ENCODE data around the gene GUCY1A1. TPM values are rescaled to one million over a fixed set of nuclear protein-coding genes. Genes with fewer than 3 reads are reported as not detected.
A peak's percentile ranks its signal among the peaks of the same experiment; 100 is the strongest.

The GUCY1A1 gene
- total RNA-seq: under 1 TPM; 0.33 to 0.45 (median 0.44) TPM
- total RNA-seq (2013): 0.24 TPM
- 0.09 to 3.1 (median 0.93) reads per million in 29 experiments for total RNA-seq

DNA sequence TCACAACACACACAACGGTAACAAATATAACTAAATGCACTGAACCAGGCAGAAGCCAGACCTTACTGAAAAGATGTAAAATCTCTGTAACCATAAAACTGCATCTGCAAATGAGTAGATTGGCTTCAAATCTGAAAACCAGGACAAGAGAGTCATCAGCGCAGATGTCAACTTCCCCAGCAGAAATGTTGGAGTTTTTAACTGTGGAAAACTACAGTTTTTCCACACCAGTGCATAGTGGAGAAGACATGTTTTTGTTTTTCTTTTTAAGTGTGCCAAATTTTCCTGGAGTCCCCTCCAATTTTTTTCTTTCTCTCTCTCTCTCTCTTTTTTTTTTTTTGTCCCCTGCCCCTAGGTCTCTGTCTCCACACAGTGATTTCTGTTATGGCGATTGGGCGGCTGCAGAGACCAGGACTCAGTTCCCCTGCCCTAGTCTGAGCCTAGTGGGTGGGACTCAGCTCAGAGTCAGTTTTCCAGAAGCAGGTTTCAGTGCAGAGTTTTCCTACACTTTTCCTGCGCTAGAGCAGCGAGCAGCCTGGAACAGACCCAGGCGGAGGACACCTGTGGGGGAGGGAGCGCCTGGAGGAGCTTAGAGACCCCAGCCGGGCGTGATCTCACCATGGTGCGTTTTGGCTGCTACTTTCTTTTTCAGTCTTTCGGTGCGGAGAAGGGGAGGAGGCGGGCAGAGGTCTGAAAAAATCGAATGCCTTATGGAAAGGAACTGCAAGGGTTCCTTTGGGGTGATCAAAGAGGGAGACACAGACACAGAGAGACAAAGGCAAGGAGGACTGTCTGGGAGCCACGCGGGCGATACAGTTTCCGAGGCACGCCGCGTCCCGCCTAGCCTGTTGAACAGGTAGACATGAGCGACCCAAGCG lies at the start of gene GUCY1A1:
Gene GUCY1A1, plus strand, starts transcription at position 505 of the 878 bp plus-strand sequence. CDS start 30,020 bp downstream, outside the sequence.
- ATAC-seq (replicated peaks in 1 of 4) (peak in 1 of 4 experiments; percentile 22), DNase-seq (peak in 1 of 35 experiments; percentile 1)
- H3K9me3 Mint-ChIP-seq: peaks cover 0 to 3% (median 0%) of the 10 kb centered on the region in 3 donors
- 3% methylated on average over 19 of the region's 25 CpGs for WGBS (ENCODE audit: insufficient coverage)
- H3K27ac Mint-ChIP-seq: peak within 1 kb of the TSS in 1 of 2 donors; percentile 25
- peaks cover 38 to 66% of the 10 kb centered on the region in 2 donors for H3K27me3 Mint-ChIP-seq
- H3K27me3 ChIP-seq (replicated peaks in 1 of 2; ENCODE audit: control insufficient read depth in 2 of 2, extremely low read depth in 1 of 2, insufficient read depth in 2 of 2, low read length in 1 of 2): peaks cover 0 to 15% of the 10 kb centered on the region in 2 experiments
- H3K36me3 Mint-ChIP-seq: no peaks in the 10 kb centered on the region
- no peaks in the 10 kb centered on the region for H3K9me3 ChIP-seq
- H3K4me3 Mint-ChIP-seq: peak within 1 kb of the TSS; percentile 70 to 80 (median 74)
- H3K4me1 ChIP-seq (ENCODE audit: control insufficient read depth in 1 of 2, extremely low read depth in 1 of 2, insufficient read depth in 2 of 2, low read length in 2 of 2): peaks cover 3 to 14% of the 10 kb centered on the region in 2 experiments
- no peaks in the 10 kb centered on the region for H3K36me3 ChIP-seq (ENCODE audit: control insufficient read depth in 2 of 2, extremely low read depth in 1 of 2, insufficient read depth in 1 of 2, low read length in 1 of 2)
- ChIA-PET CTCF (no interaction called here), POLR2A (no interaction called here)
- peak within 1 kb of the TSS; percentile 14 to 66 for H3K4me3 ChIP-seq (ENCODE audit: control insufficient read depth in 1 of 2, extremely low read depth in 1 of 2, low read length in 1 of 2)
- no peak within 1 kb of the TSS for H3K27ac ChIP-seq (ENCODE audit: low read length)
- peaks cover 16 to 21% (median 20%) of the 10 kb centered on the region in 3 donors for H3K4me1 Mint-ChIP-seq

DNA sequence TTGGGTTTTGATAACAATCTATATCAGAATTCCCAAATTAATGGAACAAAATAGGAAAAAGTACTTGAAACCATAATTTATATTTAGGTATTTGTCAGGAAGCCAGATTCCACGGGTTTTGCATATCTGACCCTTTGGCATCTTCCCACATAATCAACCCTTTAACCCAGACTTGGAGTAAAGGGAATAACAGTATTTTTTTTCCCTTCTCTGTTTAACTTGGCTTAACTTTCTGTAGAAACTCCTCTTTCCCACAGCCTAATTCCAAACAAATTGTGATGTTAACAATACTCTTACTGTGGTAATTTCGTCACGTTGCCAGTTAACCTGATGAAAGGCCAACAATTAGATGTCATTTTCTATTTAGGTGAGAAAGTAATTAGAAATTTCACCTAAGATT lies 49.4 kb upstream of the GUCY1A1 start:
- DNase-seq (no peak), ATAC-seq (replicated peaks in 1 of 4) (no peak)
- no peaks in the 10 kb centered on the region for H3K36me3 ChIP-seq (ENCODE audit: control insufficient read depth in 2 of 2, extremely low read depth in 1 of 2, insufficient read depth in 1 of 2, low read length in 1 of 2)
- H3K4me3 Mint-ChIP-seq: no peak overlapping the region
- H3K27ac ChIP-seq (ENCODE audit: low read length): no peak overlapping the region
- CTCF ChIA-PET: no interaction called here
- no peak overlapping the region for H3K4me3 ChIP-seq (ENCODE audit: control insufficient read depth in 1 of 2, extremely low read depth in 1 of 2, low read length in 1 of 2)
- no peaks in the 10 kb centered on the region for H3K9me3 ChIP-seq
- H3K27ac Mint-ChIP-seq: no peak overlapping the region
- no peaks in the 10 kb centered on the region for H3K4me1 ChIP-seq (ENCODE audit: control insufficient read depth in 1 of 2, extremely low read depth in 1 of 2, insufficient read depth in 2 of 2, low read length in 2 of 2)
- H3K27me3 ChIP-seq (replicated peaks in 1 of 2; ENCODE audit: control insufficient read depth in 2 of 2, extremely low read depth in 1 of 2, insufficient read depth in 2 of 2, low read length in 1 of 2): no peaks in the 10 kb centered on the region
- H3K36me3 Mint-ChIP-seq: no peaks in the 10 kb centered on the region
- POLR2A ChIA-PET: no interaction called here
- H3K9me3 Mint-ChIP-seq: no peaks in the 10 kb centered on the region
- peaks cover 0 to 7% (median 3%) of the 10 kb centered on the region in 3 donors for H3K4me1 Mint-ChIP-seq
- no CpG with 5 or more reads among the region's 3 CpGs for WGBS (ENCODE audit: insufficient coverage)
- peaks cover 0 to 3% of the 10 kb centered on the region in 2 donors for H3K27me3 Mint-ChIP-seq

DNA sequence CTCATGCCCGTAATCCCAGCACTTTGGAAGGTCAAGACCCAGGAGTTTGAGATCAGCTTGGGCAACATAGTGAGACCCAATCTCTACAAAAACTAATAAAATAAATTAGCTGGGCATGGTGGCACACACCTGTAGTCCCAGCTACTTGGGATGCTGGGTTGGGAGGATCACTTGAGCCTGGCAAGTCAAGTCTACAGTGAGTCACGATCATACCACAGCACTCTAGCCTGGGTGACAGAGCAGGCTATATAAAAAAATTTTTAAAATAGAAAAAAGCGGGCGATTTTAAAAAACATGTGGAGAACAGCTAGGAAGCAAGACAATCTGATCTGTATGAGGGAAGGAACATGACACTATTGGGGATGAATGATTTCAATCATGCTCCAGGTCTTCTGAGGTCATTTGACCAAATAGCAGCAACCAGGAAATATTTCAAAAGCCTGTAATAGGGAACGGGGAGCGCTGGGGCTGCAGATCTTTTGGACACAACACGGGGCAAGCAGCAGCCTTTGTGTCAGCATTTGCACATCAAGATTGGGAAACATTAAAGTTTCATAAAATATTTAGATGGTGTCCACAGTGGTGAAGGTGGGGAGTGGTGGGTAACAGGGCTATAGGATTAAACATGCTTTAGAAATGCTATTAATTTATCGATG lies 48.3 kb upstream of the GUCY1A1 start:
- ChIA-PET POLR2A (no interaction called here), CTCF (no interaction called here)
- H3K27ac Mint-ChIP-seq: no peak overlapping the region
- H3K9me3 ChIP-seq: no peaks in the 10 kb centered on the region
- H3K27me3 Mint-ChIP-seq: no peaks in the 10 kb centered on the region
- no peaks in the 10 kb centered on the region for H3K4me1 ChIP-seq (ENCODE audit: control insufficient read depth in 1 of 2, extremely low read depth in 1 of 2, insufficient read depth in 2 of 2, low read length in 2 of 2)
- no peaks in the 10 kb centered on the region for H3K36me3 Mint-ChIP-seq
- 96% methylated on average over 3 of the region's 8 CpGs for WGBS (ENCODE audit: insufficient coverage)
- H3K4me3 ChIP-seq (ENCODE audit: control insufficient read depth in 1 of 2, extremely low read depth in 1 of 2, low read length in 1 of 2): no peak overlapping the region
- H3K4me1 Mint-ChIP-seq: peaks cover 0 to 7% (median 3%) of the 10 kb centered on the region in 3 donors
- ATAC-seq (replicated peaks in 1 of 4) (no peak), DNase-seq (no peak)
- H3K36me3 ChIP-seq (ENCODE audit: control insufficient read depth in 2 of 2, extremely low read depth in 1 of 2, insufficient read depth in 1 of 2, low read length in 1 of 2): no peaks in the 10 kb centered on the region
- H3K4me3 Mint-ChIP-seq: no peak overlapping the region
- no peaks in the 10 kb centered on the region for H3K27me3 ChIP-seq (replicated peaks in 1 of 2; ENCODE audit: control insufficient read depth in 2 of 2, extremely low read depth in 1 of 2, insufficient read depth in 2 of 2, low read length in 1 of 2)
- no peak overlapping the region for H3K27ac ChIP-seq (ENCODE audit: low read length)
- no peaks in the 10 kb centered on the region for H3K9me3 Mint-ChIP-seq

DNA sequence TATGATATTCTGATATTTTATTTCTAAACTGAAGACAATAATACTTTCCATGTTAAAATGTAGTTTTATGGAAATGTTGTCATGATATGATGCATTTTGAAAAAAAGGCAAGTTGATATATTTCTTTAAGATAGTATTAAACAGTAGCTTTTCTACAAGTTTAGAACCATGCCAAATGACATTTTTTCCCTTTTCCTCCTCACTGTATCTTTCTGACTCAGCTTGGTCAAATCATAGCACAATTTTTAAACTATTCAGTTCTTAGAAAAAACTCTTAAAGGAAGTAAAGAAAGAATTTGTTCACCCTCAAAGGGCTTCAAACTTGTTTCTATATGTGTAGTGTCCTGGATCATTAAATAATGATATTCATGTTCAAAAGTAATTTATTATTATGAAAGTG lies 46.0 kb upstream of the GUCY1A1 start:
- H3K27ac Mint-ChIP-seq: no peak overlapping the region
- no peak for DNase-seq
- ChIA-PET POLR2A (no interaction called here), CTCF (no interaction called here)
- Histone ChIP-seq H3K4me3 (ENCODE audit: control insufficient read depth in 1 of 2, extremely low read depth in 1 of 2, low read length in 1 of 2) (no peak overlapping the region), H3K9me3 (no peaks in the 10 kb centered on the region), H3K4me1 (ENCODE audit: control insufficient read depth in 1 of 2, extremely low read depth in 1 of 2, insufficient read depth in 2 of 2, low read length in 2 of 2) (no peaks in the 10 kb centered on the region), H3K36me3 (ENCODE audit: control insufficient read depth in 2 of 2, extremely low read depth in 1 of 2, insufficient read depth in 1 of 2, low read length in 1 of 2) (no peaks in the 10 kb centered on the region), H3K27ac (ENCODE audit: low read length) (no peak overlapping the region), H3K27me3 (replicated peaks in 1 of 2; ENCODE audit: control insufficient read depth in 2 of 2, extremely low read depth in 1 of 2, insufficient read depth in 2 of 2, low read length in 1 of 2) (no peaks in the 10 kb centered on the region)
- no peak overlapping the region for H3K4me3 Mint-ChIP-seq
- no peak for ATAC-seq (replicated peaks in 1 of 4)
- no peaks in the 10 kb centered on the region for H3K27me3 Mint-ChIP-seq
- H3K9me3 Mint-ChIP-seq: no peaks in the 10 kb centered on the region
- H3K4me1 Mint-ChIP-seq: peaks cover 0 to 1% (median 0%) of the 10 kb centered on the region in 3 donors
- H3K36me3 Mint-ChIP-seq: no peaks in the 10 kb centered on the region

DNA sequence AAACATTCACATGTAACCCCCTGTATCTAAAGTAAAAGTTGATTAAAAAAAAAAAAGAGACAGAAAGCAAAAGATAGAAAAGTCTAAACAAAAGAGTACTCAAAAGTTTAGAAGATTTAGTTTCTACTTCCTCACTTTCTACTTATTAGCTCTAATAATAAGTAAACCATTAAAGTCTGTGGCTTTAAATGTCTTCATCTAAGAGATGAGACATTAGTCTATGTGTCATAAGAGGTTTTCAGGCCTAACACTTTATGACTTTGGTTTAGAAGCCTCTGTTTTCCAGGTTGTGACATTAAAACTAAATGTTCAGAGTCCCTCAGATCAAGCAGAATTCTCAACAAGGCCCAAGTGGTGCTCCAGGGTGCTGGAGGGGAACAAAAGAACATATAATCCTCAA lies 42.2 kb upstream of the GUCY1A1 start:
- H3K4me1 Mint-ChIP-seq: no peaks in the 10 kb centered on the region
- no peaks in the 10 kb centered on the region for H3K36me3 ChIP-seq (ENCODE audit: control insufficient read depth in 2 of 2, extremely low read depth in 1 of 2, insufficient read depth in 1 of 2, low read length in 1 of 2)
- ChIA-PET POLR2A (no interaction called here), CTCF (no interaction called here)
- no peaks in the 10 kb centered on the region for H3K27me3 ChIP-seq (replicated peaks in 1 of 2; ENCODE audit: control insufficient read depth in 2 of 2, extremely low read depth in 1 of 2, insufficient read depth in 2 of 2, low read length in 1 of 2)
- H3K4me1 ChIP-seq (ENCODE audit: control insufficient read depth in 1 of 2, extremely low read depth in 1 of 2, insufficient read depth in 2 of 2, low read length in 2 of 2): no peaks in the 10 kb centered on the region
- ATAC-seq (replicated peaks in 1 of 4): no peak
- no peak for DNase-seq
- no peaks in the 10 kb centered on the region for H3K36me3 Mint-ChIP-seq
- no peaks in the 10 kb centered on the region for H3K9me3 ChIP-seq
- no peak overlapping the region for H3K27ac ChIP-seq (ENCODE audit: low read length)
- H3K9me3 Mint-ChIP-seq: no peaks in the 10 kb centered on the region
- H3K4me3 Mint-ChIP-seq: no peak overlapping the region
- H3K27me3 Mint-ChIP-seq: no peaks in the 10 kb centered on the region
- no peak overlapping the region for H3K27ac Mint-ChIP-seq
- H3K4me3 ChIP-seq (ENCODE audit: control insufficient read depth in 1 of 2, extremely low read depth in 1 of 2, low read length in 1 of 2): no peak overlapping the region

GRCh38 chr4:155626561-155626960 lies 40.1 kb upstream of the GUCY1A1 start:
- Histone ChIP-seq H3K9me3 (no peaks in the 10 kb centered on the region), H3K36me3 (ENCODE audit: control insufficient read depth in 2 of 2, extremely low read depth in 1 of 2, insufficient read depth in 1 of 2, low read length in 1 of 2) (no peaks in the 10 kb centered on the region)
- H3K9me3 Mint-ChIP-seq: no peaks in the 10 kb centered on the region

More at GRCh38 chr4:155626561-155626960, 40.1 kb upstream of the GUCY1A1 start:
- ATAC-seq (replicated peaks in 1 of 4) (no peak), DNase-seq (no peak)
- H3K27me3 ChIP-seq (replicated peaks in 1 of 2; ENCODE audit: control insufficient read depth in 2 of 2, extremely low read depth in 1 of 2, insufficient read depth in 2 of 2, low read length in 1 of 2): no peaks in the 10 kb centered on the region
- WGBS (ENCODE audit: insufficient coverage): no CpG with 5 or more reads among the region's 3 CpGs
- Mint-ChIP-seq H3K36me3 (no peaks in the 10 kb centered on the region), H3K4me3 (no peak overlapping the region), H3K27ac (no peak overlapping the region), H3K4me1 (no peaks in the 10 kb centered on the region), H3K27me3 (no peaks in the 10 kb centered on the region)
- H3K4me3 ChIP-seq (ENCODE audit: control insufficient read depth in 1 of 2, extremely low read depth in 1 of 2, low read length in 1 of 2): no peak overlapping the region
- no peak overlapping the region for H3K27ac ChIP-seq (ENCODE audit: low read length)
- CTCF ChIA-PET: no interaction called here
- H3K4me1 ChIP-seq (ENCODE audit: control insufficient read depth in 1 of 2, extremely low read depth in 1 of 2, insufficient read depth in 2 of 2, low read length in 2 of 2): no peaks in the 10 kb centered on the region
- POLR2A ChIA-PET: no interaction called here
